Mucosa of stomach (tissue), 1 donor: Measurements from ENCODE around the gene DLG1.

ENCODE experiments used
- H3K27me3 ChIP-seq: one replicate; pipeline ENCODE4 v1.7.0; 2013; ENCODE audit warnings: mild to moderate bottlenecking, low read length; ENCODE audit not compliant: control insufficient read depth, insufficient read depth
- H3K36me3 ChIP-seq: one replicate; pipeline ENCODE4 v1.7.0; 2013; ENCODE audit warnings: low read length; ENCODE audit not compliant: control insufficient read depth, insufficient read depth
- H3K4me1 ChIP-seq: one replicate; pipeline ENCODE4 v1.7.0; 2013; ENCODE audit warnings: mild to moderate bottlenecking, low read length; ENCODE audit not compliant: control insufficient read depth, insufficient read depth
- H3K4me3 ChIP-seq: one replicate; pipeline ENCODE4 v1.7.0; 2013; ENCODE audit warnings: low read length
- H3K9ac ChIP-seq: one replicate; pipeline ENCODE4 v1.7.0; 2013; ENCODE audit warnings: mild to moderate bottlenecking, low read length, moderate library complexity
- H3K9me3 ChIP-seq: one replicate; pipeline ENCODE4 v1.7.0; 2013; ENCODE audit warnings: mild to moderate bottlenecking, low read length, moderate library complexity; ENCODE audit not compliant: control insufficient read depth
- donor health status: Pancreatic carcinoma.

The DLG1 gene

DNA sequence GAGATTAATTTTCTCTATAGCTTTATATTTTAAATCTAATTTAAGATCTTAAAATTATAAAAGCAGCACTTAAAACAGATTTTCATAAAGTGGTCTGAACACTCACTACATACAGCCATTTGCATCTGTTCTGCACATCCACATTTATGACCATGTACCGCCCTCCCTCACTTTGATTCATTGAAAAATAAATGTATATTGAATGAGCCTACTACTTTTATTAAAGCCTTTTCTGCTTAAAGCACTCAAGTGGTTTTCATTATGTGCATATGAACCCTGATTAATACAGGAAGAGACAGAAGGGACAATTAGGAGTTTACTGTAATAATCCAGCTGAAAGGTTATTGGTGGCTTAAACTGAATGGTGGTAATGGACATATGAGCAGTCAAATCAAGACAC is 129.4 kb downstream of the DLG1 start:
- no peak overlapping the region for H3K9ac ChIP-seq

DNA sequence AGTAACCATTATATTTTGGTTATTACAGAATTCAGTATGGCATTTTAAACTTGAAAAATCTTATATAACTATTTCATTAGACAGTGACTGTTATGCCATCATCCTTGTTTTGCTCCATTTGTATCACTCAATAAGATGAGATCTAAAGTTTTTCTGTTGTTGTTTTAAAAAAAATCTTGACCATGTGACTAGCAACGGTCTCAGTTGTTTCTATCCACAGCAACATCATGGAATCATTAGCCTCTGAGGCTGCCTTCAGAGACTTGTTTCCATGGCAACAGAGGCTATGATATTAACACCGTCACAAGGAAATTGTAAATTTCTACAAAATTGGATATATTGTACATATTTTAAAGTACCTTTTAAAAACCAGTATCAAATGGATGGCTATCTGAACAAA is 129.8 kb downstream of the DLG1 start:
- Histone ChIP-seq H3K27me3 (no peaks in the 10 kb centered on the region), H3K4me1 (no peaks in the 10 kb centered on the region), H3K9ac (no peak overlapping the region), H3K36me3 (no peaks in the 10 kb centered on the region), H3K9me3 (no peaks in the 10 kb centered on the region), H3K4me3 (no peak overlapping the region)

More for the DNA sequence above, 129.4 kb downstream of the DLG1 start:
- H3K4me1 ChIP-seq = no peaks in the 10 kb centered on the region
- H3K9me3 ChIP-seq = no peaks in the 10 kb centered on the region
- H3K4me3 ChIP-seq = no peak overlapping the region
- no peaks in the 10 kb centered on the region for H3K36me3 ChIP-seq
- no peaks in the 10 kb centered on the region for H3K27me3 ChIP-seq

DNA sequence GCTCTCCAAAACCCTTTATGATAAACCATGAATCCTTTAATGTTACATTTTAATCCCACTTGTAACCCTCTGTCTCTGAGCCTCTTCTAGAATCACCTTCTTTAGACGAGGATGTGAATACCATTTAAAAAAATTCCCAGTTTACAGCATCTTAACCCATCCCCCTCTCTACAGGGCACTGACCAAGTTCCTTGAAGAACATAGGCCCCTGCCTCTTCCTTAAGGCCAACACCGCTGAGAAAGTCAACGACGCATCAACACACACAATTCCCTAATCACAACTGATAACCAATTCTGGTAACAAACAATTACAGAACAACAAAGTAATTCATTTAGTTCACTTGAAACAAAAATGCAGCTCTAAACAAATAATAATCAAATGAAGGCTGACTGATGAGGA is 130.3 kb downstream of the DLG1 start:
- no peaks in the 10 kb centered on the region for H3K4me1 ChIP-seq
- H3K9me3 ChIP-seq = no peaks in the 10 kb centered on the region
- H3K36me3 ChIP-seq = no peaks in the 10 kb centered on the region
- H3K27me3 ChIP-seq = no peaks in the 10 kb centered on the region
- H3K9ac ChIP-seq = no peak overlapping the region
- no peak overlapping the region for H3K4me3 ChIP-seq

DNA sequence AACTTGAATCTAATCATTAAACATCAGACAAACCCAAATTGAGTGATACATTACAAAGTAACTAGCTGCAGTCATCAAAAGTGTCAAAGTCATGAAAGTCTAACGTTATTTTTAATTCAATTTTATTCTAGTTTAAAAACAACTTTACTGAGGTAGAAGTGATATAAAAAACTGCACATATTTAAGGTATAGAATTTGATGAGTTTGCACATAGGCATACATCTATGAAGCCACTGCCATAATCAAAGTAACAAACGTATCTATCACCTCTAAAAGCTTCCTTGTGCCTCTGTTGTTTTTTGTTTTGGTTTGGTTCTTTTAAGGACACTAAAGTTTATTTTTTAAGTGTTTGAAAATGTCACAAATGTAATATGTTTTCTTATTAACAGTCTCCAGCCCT is 130.9 kb downstream of the DLG1 start:
- Histone ChIP-seq H3K9ac (no peak overlapping the region), H3K4me1 (no peaks in the 10 kb centered on the region), H3K36me3 (no peaks in the 10 kb centered on the region), H3K9me3 (no peaks in the 10 kb centered on the region), H3K4me3 (no peak overlapping the region), H3K27me3 (no peaks in the 10 kb centered on the region)

DNA sequence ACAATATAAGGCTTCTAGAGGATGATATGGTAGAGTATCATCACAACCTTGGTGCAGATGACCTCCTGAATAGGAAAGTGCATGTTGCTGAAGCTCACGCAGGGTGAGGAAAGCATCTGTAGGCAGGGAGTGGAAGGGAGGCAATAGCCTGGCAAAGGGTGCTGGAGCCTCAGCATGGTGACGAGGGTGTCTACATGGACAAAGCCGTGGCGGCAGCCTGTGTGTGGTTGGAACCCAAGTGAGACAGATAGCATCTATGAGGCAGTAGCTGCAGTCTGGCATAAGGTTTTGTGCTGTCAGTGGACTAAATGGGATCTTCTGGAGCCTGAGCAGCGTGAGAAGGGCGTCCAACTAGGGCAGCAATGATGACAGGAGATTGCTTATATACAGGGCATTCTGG is 132.5 kb downstream of the DLG1 start:
- no peaks in the 10 kb centered on the region for H3K9me3 ChIP-seq
- H3K4me3 ChIP-seq = no peak overlapping the region
- H3K4me1 ChIP-seq = no peaks in the 10 kb centered on the region
- H3K9ac ChIP-seq = no peak overlapping the region
- no peaks in the 10 kb centered on the region for H3K36me3 ChIP-seq
- no peaks in the 10 kb centered on the region for H3K27me3 ChIP-seq

DNA sequence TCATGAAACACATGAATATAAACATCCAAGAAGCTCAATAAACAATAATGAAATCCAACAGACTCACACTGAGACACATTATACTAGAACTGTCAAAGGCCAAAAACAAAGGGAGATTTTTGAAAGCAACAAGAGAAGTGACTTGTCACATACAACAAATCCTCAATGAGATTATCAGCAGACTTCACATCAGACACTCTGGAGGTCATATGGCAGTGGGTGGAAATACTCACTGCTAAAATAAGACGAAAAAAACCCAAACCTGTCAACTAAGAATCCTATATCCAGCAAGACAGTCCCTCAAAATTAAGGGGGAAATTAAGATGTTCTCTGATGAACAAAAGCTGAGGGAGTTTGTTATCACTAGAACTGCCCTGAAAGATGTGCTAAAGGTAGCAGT is 143.4 kb downstream of the DLG1 start:
- peaks cover 5% of the 10 kb centered on the region for H3K9me3 ChIP-seq
- no peaks in the 10 kb centered on the region for H3K27me3 ChIP-seq
- H3K36me3 ChIP-seq = no peaks in the 10 kb centered on the region
- peaks cover 5% of the 10 kb centered on the region for H3K4me1 ChIP-seq
- H3K4me3 ChIP-seq = no peak overlapping the region
- H3K9ac ChIP-seq = no peak overlapping the region

DNA sequence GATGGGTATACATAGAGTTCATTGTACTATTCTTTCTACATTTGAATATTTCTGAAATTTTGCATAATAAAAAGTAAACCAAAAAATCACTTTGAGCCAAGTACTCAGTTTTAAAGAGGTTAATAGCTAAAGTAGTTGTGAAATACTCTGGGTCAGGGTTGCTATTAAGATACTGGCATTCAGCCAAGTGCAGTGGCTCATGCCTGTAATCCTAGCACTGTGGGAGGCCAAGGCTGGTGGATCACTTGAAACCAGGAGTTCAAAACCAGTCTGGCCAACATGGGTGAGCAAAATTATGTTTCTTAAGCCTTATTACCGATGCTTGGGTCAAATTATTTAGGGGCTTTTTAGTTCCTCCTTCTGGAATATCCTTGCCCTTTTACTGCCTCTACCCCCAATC is 146.8 kb downstream of the DLG1 start:
- no peaks in the 10 kb centered on the region for H3K27me3 ChIP-seq
- H3K4me3 ChIP-seq = no peak overlapping the region
- no peak overlapping the region for H3K9ac ChIP-seq
- H3K36me3 ChIP-seq = no peaks in the 10 kb centered on the region
- H3K9me3 ChIP-seq = no peaks in the 10 kb centered on the region
- H3K4me1 ChIP-seq = peaks cover 5% of the 10 kb centered on the region

DNA sequence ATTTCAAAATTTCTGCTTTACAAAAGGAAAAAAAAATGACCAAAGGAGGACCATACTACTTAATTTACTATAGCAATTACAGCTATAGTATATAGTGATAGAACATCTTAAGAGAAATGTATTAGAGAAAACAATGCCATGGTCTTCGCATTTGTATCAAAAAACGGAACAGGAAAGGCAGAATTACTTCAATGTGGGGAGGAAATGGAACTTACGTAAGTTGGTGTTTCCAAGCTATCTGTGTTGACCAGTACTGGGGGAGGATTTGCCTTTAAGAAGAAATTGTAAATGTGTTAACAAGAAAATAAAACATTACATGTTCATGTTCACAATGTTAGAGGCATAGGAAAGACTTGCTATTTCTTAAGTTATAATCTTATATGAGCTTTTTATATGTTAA is 148.9 kb downstream of the DLG1 start:
- Histone ChIP-seq H3K36me3 (no peaks in the 10 kb centered on the region), H3K4me1 (peaks cover 5% of the 10 kb centered on the region), H3K4me3 (no peak overlapping the region), H3K9me3 (no peaks in the 10 kb centered on the region), H3K27me3 (no peaks in the 10 kb centered on the region), H3K9ac (no peak overlapping the region)

DNA sequence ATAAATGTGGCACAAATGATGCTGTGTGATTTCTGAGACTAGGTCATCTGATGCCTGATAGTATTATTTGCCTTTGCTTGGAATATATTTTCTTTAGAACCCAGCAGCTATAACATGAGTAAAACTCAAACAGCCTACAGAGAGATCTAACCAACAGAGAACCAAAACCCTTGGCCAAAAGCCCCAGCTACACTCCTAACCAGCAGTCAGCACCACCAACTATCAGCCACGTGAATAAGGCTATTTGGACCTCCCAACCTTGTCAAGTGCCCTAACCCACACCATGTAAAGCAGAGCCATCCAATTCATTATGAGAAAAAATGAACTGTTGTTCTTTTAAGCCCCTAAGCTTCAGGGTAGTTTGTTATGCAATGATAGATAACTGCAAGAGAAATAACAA is 154.2 kb downstream of the DLG1 start:
- Histone ChIP-seq H3K9ac (no peak overlapping the region), H3K36me3 (no peaks in the 10 kb centered on the region), H3K4me1 (no peaks in the 10 kb centered on the region)

DNA sequence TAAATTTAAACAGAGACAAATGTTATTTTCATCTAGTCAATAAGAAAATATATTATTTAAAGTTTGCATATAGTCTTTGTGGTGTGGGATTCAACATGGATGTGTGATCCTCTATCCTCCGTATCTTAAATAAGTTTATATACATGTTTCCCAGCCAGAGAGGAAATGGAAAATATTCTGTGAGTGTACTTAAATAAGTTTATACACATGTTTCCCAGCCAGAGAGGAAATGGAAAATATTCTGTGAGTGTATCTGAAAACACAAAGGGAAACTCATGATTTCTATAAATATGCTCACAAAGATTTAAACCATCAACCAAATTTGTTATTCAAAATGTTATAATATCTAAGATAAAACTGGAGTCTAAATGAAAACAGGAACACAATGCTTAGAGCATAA is 158.8 kb downstream of the DLG1 start:
- no peaks in the 10 kb centered on the region for H3K4me1 ChIP-seq
- peaks cover 9% of the 10 kb centered on the region for H3K36me3 ChIP-seq
- H3K9me3 ChIP-seq = no peaks in the 10 kb centered on the region
- no peak overlapping the region for H3K4me3 ChIP-seq
- H3K27me3 ChIP-seq = no peaks in the 10 kb centered on the region
- H3K9ac ChIP-seq = no peak overlapping the region

More for the DNA sequence above, 154.2 kb downstream of the DLG1 start:
- H3K9me3 ChIP-seq = no peaks in the 10 kb centered on the region
- H3K27me3 ChIP-seq = no peaks in the 10 kb centered on the region
- H3K4me3 ChIP-seq = no peak overlapping the region

DNA sequence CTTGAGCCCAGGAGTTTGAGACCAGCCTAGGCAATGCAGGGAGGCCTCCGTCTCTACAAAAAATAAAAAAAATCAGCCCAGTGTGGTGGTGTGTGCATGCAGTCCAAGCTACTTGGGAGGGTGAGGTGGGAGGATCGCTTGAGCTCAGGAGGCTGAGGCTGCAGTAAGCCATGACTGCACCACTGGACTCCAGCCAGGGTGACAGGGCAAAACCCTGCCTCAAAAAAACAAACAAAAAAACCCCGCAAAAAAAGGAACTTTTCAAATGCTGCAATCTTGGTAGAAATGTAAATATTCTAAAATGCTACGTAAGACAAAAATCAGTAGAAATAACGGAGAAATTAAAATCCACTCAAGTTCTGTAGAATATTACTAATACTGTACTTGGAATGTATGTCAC is 160.7 kb downstream of the DLG1 start:
- Histone ChIP-seq H3K4me1 (peaks cover 8% of the 10 kb centered on the region), H3K4me3 (no peak overlapping the region), H3K36me3 (peaks cover 14% of the 10 kb centered on the region), H3K9ac (no peak overlapping the region), H3K9me3 (no peaks in the 10 kb centered on the region), H3K27me3 (no peaks in the 10 kb centered on the region)

DNA sequence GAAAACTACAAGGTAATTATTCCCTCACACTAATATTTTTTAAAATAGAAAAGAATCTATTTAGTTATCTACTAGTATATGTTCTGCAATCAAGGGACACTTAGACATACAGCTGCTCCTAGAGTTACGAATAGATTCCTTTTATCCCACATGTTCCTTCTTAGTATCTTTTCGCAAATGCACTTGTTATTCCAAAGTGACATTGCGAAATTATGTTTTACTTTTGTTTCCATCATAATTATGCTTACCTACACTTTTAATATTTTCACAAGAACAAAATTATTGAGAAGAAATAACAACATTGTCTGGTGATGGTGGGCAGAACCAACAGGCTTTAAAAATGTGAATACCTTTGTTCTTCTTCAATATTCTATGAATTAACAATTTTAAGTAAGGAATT is 161.7 kb downstream of the DLG1 start:
- H3K9ac ChIP-seq = no peak overlapping the region
- H3K9me3 ChIP-seq = no peaks in the 10 kb centered on the region
- H3K4me1 ChIP-seq = peaks cover 8% of the 10 kb centered on the region
- no peak overlapping the region for H3K4me3 ChIP-seq
- no peaks in the 10 kb centered on the region for H3K27me3 ChIP-seq
- peaks cover 14% of the 10 kb centered on the region for H3K36me3 ChIP-seq

DNA sequence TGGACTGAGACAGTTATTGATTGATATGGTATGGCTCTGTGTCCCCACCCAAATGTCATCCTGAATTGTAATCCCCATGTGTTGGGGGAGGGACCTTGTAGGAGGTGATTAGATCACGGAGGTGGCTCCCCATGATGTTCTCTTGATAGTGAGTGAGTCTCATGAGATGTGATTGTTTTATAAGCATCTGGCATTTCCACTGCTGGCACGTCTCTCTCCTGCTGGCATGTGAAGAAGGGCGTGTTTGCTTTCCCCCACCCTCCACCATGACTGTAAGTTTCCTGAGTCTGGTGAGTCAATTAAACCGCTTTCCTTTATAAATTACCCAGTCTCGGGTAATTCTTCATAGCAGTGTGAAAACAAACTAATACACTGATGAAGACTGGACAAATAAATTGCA is 163.2 kb downstream of the DLG1 start:
- Histone ChIP-seq H3K4me3 (no peak overlapping the region), H3K36me3 (peaks cover 14% of the 10 kb centered on the region), H3K9me3 (no peaks in the 10 kb centered on the region), H3K27me3 (no peaks in the 10 kb centered on the region), H3K4me1 (peaks cover 8% of the 10 kb centered on the region), H3K9ac (no peak overlapping the region)
